Effector CD8-positive, alpha-beta T cell (primary cell): ENCODE data around the gene SLC7A6.

Experiments
- DNase-seq: peaks from one replicate; lab custom pipeline; 2025; lab: John Stamatoyannopoulos, UW

Gene SLC7A6

DNA sequence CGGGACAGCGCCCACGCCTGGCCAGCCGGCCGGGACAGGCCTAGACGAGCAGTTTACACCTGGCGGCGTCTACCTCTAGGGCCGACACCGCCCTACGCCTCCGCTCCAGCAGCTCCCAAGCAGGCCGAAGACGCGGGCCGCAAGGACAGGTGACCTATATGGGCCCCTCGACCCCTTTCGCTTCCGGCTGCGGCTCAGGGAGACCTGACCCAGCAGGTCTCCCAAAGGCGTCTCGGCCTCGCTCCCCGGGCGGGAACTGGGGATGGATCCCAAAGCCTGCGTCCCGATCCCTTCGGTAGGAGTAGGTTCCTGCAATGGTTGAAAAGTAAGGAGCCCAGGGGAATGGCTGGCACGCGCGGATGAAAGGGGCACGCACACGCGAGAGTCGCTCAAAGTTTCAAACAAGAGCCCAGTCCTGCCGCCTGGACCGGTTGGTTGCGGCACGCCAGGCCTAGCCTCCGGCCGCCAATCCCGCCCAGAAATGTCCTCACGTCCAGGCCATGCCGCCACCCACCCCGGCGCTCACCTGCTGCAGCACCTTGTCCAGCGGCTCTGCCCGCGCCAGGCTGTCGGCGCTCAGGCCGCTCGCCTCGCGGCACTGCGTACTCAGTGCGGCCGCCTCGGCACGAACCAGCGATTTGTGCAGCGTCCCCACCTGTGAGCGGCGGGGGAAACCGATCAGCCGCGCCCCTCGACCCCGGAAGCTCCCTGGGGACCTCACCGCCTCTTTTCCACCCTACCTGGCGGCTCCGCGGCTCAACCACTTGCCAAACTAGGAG is 29.0 kb upstream of the SLC7A6 start:
- no peak for DNase-seq

- DNase-seq = no peak
These were observed 28.5 kb upstream of the SLC7A6 start, which contains the start of gene ESRP2 for GRCh38 chr16:68235887-68236136. Gene ESRP2, minus strand, starts transcription at chr16:68236127. Its CDS starts 82 bp downstream, at chr16:68236045.

DNA sequence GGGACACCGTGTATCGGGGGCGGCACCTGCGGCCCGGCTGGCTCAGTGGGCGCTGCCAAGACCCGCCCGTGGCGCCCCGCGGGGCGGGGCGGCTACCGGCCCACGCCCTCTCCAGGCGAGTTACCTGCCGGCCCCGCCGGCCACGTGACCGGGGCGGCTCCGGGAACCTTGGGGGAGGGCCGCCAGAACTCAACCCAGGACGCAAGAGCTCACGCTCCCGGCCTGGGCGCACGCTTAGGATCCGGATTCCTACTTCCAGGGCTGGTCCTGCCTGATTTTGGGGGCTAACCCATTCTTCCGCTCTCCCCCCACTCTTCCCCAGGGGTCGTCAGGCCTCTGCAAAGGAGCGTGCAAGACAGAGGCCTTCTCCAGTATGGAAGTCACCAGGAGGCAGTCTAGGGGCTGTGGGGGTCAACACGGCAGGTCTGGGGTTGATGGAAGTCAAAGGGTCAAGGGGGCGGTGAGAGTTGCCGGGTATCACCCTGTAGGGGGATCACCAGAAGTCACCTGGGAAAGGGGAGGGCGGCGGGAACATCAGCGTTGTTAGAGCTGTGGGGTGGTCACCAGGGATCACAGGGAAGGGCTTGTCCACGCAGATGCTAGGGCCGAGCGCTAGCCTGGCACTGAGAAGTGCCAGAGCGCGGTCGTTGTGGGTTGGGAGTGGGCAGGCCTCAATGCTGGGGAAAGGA is 28.0 kb upstream of the SLC7A6 start:
- peak; percentile 43 for DNase-seq

- no peak for DNase-seq
These were observed 27.5 kb upstream of the SLC7A6 start for GRCh38 chr16:68236826-68237242.

DNA sequence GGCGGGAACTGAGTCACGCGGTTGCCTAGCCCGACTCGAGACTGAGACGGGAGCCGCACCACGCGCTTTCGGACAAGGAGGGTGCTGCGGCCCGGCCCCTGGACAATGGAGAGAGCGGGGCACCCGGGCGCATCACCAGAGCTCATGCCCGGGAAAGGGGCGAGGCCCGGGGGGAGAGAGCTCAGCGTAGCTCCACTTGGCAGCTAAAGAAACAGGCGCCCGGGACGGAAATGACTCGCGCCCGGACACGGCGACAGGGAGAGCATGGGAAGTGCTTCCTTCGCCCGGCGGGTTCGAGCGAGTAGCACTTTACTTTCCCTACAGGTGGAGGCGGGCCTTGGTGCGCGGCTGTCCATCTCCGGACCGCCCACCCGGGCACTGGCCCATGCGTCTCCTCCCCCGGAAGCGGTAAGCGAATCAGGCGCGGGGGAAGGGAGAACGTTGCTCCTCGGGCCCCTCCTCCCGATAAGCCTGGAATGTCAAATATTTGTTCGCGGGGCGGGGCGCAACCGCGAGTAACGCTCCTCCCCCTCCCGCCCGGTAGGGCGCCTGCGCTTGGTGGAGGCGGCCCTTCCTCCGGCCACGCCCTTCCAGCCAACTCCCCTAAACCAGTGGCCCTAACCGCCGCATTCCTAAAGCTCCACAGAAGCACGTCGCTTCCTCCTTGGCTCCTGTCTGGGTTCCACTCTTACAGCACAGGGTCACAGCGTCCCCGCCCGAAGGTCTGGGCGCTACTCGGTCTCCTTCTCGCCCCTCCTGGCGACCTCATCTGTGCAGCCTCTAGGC is 26.9 kb upstream of the SLC7A6 start:
- DNase-seq = peak; percentile 83

- no peak for DNase-seq
These were observed 26.3 kb upstream of the SLC7A6 start for GRCh38 chr16:68238029-68238345.

- no peak for DNase-seq
These were observed 22.2 kb upstream of the SLC7A6 start for GRCh38 chr16:68242085-68242484.

DNA sequence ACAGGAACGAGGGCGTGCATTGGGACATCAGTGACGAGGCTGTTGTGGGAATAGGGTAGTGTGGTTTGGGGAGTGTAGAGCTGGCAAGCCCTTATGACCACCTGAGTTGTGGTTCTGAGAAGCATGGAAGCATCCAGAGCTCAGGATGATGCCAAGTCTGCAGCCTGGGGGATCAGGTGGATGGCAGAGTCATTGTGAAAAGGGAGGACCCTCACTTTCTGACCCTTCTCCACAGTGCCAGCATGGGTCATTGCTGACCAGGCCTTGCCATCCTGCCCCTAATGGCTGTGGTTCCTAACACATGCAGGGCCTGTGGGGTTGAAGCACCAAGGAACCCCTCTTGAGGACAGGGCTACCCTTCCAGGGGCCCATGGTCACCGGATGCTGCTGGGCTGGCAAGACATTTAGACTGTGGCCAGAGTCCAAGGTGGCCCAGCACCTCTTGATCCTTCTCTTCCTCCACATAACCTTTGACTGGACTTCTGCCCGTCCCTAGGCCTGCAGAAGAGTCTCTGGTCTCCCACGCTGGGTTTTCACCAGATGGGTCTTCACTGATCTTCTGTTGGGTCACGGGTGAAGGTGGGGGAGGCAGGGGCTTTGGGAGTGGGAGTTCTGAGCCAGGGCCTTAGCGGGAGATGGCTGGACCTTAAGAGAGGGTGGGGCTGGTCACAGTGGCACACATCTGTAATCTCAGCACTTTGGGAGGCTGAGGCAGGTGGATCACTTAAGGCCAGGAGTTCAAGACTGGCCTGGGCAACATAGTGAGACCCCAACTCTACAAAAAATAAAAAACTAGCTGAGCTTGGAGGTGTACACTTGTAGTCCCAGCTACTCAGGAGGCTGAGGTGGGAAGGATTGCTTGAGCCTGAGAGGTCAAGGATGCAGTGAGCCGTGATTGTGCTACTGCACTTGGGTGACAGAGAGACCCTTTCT is 21.1 kb upstream of the SLC7A6 start:
- DNase-seq = no peak

GRCh38 chr16:68244481-68244902 is 19.8 kb upstream of the SLC7A6 start:
- no peak for DNase-seq

- DNase-seq = peak; percentile 95
These were observed 19.1 kb upstream of the SLC7A6 start, which contains the start of gene PLA2G15 for GRCh38 chr16:68244903-68245853. Gene PLA2G15, plus strand, starts transcription at chr16:68245373. Its CDS starts 54 bp downstream, at chr16:68245427.

DNA sequence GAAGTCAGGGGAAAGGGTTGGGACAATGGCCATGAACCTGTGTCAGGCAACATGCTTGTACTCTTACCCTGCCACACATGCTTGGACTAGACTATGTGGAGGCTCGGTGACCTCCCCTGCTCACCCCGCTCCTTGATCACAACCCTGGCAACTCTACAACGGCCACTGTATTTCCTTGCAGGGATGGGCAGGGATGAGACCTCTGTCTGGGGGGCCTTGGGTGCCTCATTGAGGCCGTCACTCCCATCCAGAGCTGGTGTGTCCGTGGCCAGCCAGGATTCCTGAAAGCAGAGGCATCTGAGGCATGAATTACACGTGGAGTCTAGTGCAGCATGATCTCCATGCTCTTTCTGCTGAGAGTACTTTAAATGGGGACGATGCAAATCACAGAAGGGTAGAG is 18.2 kb upstream of the SLC7A6 start:
- no peak for DNase-seq

DNA sequence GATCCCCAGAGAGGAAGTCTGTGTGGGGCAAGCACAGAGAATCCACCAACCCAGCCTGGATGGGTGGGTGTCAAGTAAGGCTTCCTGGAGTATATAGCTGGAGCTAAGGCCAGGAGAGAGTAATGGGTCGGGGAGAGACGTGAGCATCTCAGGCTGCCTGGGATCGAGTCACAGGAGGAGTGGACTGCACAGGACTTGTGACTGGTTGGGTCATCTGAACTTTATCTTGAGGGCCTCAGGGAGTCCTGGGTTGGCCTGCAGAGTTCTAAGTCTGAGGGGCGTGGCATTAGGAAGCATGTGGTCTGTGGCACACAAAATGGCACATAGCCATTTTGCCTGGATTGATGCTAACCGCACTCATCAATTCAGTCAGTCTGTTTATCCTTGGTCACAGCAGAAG is 17.7 kb upstream of the SLC7A6 start:
- no peak for DNase-seq

DNA sequence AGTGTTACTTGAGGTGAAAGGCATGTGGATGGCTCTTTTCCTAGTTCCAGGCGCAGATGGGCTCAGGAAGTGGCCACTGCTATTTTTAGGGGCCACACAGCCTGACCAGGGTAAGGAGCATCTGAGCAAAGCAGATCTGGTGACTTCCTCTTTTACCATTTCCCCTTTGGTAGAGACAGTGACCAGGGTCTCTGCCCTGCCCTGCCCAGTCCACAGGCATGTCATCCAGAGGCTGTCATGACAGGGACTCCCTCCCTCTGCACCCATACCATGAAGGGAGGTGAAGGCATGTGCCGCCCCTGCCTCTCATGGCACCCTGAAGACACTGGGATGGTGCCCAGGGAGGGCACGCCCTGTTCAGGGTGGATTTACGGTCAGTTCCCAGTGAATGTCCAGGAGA is 16.9 kb upstream of the SLC7A6 start:
- DNase-seq = no peak

GRCh38 chr16:68247932-68248331 is 16.4 kb upstream of the SLC7A6 start:
- no peak for DNase-seq

DNA sequence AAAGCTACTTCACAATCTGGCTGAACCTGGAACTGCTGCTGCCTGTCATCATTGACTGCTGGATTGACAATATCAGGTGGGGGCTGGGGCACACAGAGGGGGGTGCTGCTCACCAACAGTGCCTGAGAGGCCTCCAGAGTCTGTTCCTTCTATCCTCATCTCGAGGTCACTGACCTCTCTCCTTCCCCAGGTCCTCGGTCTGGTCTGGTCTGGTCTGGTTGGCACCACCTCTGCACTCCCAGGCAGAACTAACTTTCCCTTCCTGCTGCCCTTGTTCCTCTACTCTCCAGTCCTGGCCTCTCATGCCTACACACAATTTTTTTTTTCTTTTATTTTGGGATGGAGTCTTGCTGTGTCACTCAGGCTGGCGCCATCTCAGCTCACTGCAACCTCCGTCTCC is 15.0 kb upstream of the SLC7A6 start:
- no peak for DNase-seq

- DNase-seq = no peak
These were observed 13.4 kb upstream of the SLC7A6 start for GRCh38 chr16:68250951-68251350.

DNA sequence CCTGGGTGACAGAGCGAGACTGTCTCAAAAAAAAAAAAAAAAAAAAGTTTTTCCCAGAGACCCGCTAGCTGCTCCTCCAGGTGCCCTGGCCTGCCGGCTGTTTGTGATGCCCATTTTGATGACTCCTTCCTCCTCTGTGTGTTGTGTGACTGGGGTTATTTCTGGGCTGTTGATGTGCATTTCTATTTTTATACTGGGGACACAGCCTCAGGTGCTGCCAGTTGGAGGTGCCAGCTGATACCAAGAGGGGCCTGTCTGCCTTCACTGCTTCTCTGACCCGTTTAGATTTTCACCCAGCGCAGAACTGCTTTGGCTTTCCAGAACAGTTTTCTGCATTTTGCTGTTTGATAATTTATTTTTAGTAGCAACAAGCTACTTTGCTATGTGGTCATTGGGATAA is 12.5 kb upstream of the SLC7A6 start:
- DNase-seq = no peak

- DNase-seq = no peak
These were observed 11.9 kb upstream of the SLC7A6 start for GRCh38 chr16:68252383-68252782.

- DNase-seq = no peak
These were observed 10.6 kb upstream of the SLC7A6 start for GRCh38 chr16:68253721-68254120.

DNA sequence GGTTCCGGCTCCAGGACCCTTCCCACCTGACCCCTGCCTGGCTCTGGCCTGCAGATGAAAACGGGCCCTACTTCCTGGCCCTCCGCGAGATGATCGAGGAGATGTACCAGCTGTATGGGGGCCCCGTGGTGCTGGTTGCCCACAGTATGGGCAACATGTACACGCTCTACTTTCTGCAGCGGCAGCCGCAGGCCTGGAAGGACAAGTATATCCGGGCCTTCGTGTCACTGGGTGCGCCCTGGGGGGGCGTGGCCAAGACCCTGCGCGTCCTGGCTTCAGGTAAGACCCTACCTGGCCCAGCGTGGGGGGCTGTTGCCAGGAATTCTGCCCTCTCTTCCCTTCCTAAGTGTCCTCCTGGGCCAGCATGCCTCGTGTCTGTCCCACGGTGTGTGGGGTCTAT is 8.6 kb upstream of the SLC7A6 start:
- no peak for DNase-seq
